Stimulated activated CD8-positive, alpha-beta memory T cell treated with anti-CD3 and anti-CD28 coated beads, Interleukin-7, amount 100 ng/mL, for 48 hours (primary cell): ENCODE results near the gene ZP2.
"Not testable (repeated sequence)": the region's sequence is repeated elsewhere in the genome, so short reads cannot be mapped to it uniquely, and the experiment has no call there.

Source experiments
- DNase-seq, 2 donors: peaks; one replicate each; pipeline ENCODE4 v3.0.0-alpha.2; 2020; ENCODE audit warnings: low read depth in 1 of 2; ENCODE audit errors: extremely low read depth in 1 of 2

ZP2 gene

DNA sequence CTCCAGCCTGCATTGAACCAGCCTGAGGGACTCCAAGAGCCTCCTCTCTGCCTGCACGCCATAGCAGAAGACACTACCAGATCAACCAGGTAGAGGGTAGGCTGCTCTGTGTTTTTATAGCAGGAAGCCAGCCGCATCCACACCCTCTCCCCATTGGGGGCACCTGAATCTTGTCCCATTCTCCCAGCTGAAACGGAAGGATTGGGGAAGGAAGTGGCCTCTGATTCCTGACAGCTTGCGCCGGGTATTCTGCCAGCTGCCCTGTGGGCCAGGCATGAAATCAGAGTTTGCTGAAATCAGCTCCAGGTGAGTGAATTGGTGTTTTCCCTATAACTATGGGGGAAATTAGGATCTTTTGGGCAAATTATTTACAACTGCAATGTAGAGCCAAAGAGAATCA is at the start of gene ZP2:
ZP2 (minus strand) TSS at position 89 of the 400 bp plus-strand sequence; CDS start at position 62, 27 bp downstream.
- no peak for DNase-seq

DNA sequence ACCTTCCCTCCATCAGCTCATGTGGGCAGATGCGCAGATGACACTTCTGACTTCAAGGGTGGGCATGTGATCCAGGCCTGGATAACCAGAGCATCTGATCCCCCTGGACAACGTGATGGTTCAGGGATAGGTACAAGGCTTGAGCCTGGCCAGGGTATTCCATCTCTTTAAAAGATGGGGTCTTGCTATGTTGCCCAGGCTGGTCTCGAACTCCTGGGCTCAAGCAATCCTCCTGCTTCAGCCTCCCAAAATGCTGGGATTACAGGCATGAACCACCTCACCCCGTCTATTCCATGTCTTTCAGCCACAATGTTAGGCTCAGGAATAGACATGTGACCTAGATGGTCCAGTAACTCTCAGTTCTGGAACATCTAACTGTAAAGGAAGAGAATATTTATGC is 45.9 kb upstream of the ZP2 start:
- no peak for DNase-seq

DNA sequence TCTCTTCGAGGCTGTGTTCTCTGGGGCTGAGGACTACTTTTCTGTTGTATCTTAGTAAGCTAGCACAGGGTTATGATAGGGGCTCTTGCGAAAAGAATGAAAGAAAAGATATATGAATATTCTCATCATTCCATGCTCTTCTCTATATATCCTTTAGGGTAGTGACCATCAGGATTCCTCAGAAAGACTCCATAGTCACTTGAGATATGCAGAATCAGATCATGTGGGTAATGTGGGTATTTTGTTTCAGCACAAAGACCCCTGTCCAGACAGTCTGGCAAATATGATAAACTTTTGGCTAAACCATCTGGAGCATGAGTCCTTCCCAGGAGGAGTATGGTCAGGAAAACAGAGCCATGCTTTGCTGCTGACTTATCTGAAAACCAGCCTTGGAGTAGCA is 45.3 kb upstream of the ZP2 start:
- no peak for DNase-seq

DNA sequence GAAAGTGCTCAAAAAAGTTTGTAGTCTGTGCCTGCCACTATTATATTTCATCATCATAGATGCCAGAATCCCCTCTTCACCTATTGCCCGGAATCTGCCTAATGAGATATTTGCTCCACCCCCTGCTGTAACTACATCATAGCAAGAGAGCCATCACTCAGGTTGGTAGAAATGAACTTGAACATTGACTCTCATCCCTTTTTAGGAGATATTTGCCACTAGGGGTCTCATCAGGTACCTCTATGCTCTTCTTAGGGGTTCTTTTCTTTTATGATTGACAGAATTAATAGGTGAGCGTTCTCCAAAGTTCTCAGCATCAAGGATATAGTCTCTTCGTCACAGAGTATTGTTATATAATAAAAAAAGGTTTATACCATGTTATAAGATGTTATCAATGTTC is 42.1 kb upstream of the ZP2 start:
- DNase-seq, result no peak

DNA sequence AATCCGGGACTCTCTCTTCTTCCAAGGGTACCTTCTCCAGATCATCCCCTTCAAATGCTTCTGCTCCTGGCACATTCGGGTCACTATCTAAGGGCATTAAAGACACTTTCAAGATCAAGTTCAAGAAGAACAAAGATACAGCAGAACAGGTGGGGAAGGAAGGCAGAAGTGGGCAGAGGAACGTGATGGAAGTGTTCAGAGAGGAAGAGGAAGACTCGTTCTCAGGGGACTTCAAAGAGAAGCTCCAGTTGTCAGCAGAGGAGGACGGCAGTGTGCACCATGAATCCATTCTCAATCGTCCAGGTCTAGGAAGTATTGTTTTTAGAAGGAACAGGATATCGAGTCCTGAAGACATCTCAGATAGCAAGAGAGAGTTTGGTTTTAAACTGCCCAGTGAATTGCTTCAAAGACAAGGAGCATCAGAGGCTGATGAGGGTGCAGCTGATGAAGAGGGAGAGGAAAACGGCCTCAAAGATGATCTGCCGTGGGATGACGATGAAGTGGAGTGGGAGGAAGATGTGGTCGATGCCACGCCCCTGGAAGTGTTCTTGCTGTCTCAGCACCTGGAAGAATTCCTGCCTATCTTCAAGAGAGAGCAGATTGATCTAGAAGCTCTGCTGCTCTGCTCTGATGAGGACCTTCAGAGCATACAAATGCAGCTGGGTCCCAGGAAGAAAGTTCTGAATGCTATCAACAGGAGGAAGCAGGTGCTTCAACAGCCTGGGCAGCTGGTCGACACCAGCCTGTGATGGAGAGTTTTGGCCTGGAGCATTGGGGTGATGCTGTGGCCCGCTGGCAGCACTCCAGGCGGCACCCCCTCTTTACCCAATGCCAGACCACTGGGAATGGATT is 38.9 kb upstream of the ZP2 start:
- no peak for DNase-seq

DNA sequence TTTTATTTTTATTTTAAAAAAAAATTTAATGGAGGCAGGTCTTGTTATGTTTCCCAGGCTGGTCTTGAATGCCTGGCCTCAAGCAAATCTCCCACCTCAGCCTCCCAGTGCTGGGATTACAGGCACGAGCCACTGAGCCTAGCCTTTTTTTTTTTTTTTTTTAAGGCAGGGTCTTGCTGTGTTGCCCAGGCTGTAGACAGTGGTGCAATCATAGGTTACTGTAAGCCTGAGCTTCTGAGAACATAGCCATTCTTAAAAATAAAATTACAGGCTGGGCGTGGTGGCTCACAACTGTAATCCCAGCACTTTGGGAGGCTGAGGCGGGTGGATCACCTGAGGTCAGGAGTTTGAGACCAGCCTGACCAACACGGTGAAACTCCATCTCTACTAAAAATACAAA is 36.8 kb upstream of the ZP2 start:
- DNase-seq, result not testable (repeated sequence)

DNA sequence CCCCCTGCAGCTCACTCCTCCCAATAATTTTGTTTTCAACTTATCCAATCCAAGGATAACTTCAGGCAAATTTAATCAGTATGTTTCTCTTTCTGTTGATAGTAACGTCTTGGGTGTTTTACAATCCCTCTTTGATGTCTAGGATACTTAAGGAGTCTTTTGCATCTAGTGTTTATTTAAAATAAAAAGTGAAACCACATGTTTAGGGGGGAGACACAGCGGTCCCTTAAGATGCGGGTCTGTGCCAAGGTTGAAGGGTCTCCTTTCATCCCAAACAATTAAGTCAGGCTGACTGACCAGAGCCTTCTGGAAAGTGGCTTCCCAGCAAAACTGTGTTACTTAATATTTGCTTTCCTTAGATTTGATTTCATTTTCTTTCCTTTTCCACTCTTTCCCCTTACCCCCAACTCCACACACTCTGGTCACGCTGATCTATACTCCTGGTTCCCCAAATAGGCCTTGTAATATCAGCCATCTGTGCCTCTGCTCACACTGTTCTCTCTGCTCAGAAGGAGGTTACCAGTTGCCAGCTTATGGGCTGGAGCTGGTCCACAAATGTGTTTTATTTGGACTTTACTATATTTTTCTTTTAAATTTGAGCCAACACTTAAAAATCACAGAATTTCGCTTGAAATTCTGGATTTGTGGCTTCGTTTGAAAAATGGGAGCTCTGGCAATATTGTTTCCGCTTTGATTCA is 33.3 kb upstream of the ZP2 start:
- DNase-seq, result no peak

DNA sequence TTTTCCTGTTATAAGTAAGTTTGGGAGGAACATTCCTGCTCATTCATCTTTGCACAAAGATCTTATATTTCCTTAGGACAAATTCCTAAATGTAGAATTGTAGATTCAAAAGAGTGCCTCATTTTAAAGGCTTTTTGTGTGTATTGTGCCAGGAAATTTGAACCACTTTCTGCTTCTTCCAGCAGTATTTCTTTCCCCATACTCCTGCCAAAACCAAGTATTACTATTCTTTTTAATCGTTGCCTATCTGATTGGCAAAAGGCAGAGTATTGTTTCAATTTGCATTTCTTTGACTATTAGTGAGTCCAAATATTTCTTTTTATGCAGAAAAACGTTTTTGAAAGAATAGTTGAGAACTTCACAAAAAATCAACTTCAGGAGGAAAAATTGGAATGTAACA is 31.4 kb upstream of the ZP2 start:
- DNase-seq, result no peak

DNA sequence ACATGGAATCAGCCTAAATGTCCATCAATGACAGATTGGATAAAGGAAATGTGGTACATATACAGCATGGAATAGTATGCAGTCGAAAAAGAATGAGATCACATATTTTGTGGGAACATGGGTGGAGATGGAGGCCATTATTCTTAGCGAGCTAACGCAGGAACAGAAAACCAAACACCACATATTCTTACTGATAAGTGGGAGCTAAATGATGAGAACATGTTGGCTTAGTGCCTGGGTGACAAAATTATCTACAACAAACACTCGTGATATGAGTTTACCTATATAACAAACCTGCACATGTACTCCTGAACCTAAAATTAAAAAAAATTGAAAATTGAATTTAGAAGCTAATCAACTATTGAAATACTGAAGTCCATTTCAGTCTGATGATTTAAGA is 28.3 kb upstream of the ZP2 start:
- DNase-seq, result no peak

DNA sequence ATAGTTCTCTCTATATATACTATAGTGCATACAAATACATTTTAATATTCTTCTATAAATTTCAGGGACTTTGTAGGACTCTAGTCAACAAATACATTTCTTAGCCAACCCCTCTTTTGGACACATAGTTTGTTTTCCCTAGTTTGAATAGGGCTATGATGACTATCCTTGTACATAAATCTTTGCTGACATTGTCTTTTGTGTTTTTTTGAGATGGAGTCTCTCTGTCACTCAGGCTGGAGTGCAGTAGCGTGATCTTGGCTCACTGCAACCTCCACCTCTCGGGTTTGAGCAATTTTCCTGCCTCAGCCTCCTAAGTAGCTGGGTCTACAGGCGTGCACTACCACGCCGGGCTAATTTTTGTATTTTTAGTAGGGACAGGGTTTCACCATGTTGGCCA is 25.5 kb upstream of the ZP2 start:
- no peak for DNase-seq

DNA sequence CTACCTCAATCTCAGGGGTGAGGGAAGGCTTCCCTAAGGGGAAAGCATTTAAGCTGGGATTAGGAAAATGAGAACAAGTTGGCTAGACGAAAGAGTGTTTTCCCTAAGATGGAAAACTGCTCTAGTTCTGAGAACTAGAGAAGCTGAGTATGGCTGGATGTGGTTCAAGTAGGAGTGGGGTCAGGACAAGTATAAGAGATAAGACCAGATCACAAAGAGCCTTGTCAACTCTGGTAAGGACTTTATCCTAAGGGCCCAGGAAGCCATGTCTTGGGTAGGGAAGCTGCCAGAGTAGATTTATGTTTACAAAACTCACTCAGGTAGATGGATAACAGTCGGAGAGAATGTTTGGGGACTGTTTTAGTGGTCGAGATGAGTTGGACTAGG is 23.8 kb upstream of the ZP2 start:
- DNase-seq, result no peak

DNA sequence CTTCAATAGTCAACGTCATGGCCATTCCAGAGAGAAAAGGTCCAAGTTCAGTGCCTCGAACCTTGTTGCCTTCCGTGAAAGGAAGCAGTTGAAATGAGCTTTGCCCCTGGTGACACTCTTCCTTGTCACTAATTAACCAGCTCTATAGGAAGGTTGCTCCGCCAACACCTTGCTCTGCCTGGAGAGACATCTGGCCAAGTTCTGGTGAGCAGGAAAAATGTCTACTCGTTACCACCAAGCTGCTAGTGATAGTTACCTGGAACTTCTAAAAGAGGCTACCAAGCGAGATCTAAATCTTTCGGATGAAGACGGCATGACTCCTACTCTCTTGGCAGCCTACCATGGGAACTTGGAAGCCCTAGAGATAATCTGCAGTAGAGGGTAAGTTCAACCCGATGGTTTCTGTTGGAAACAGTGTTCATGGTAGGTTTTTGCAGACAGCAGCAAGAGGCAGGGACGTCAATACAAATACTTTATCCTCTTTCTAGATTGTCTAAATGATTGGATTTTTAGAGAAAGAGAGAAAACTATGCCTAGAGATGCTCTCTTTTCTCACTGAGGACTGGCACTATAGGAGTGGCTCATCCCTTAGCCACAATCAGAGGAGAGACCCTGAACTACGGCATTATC is 22.3 kb upstream of the ZP2 start, which contains the start of gene ANKS4B:
ANKS4B (plus strand) TSS at position 179 of the 630 bp plus-strand sequence; CDS start at position 218, 39 bp downstream.
- no peak for DNase-seq

DNA sequence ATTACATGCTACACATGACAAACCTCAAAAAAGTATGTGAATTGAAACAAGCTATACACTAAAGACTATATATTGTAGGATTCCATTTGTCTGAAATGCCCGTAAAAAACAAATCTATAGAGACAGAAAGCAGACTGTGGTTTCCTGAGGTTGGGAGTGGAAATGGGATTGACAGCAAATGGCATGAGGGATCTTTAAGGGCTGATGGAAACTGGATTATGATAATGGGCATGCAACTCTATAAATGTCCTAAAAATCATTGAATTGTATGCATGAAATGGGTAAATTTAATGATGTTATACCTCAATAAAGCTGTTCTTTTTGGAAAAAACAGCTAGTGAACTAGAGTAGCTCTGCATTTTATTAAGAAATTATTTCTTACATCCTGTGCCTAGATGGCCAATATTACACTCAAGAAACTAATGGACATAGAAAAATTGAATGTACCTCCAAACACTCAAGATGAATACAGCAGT is 21.7 kb upstream of the ZP2 start:
- DNase-seq, result no peak

DNA sequence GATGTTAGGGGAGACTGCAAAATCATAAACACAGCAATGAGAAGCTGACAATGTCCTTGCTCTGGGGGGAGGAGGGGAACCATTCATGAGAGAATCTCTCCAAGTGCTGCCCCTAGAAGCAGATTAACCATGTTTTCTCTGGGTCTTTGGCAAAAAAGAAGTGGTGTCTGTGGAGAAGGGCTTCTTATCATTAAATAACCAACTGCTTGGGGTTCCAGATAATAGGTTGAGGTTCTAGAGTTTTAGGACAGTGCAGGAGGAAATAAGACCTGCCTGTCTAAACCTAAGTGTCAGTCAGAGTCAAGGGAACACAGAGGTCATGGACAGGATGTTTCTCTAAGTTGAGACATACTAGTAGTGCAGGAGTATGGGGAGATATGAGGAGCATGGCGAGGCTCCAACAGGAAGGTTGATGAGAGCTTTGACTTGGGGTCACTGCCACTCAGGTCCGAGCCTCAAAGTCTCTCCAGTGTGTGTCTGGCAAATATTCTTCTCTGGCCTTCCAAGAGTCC is 17.0 kb upstream of the ZP2 start:
- no peak for DNase-seq

DNA sequence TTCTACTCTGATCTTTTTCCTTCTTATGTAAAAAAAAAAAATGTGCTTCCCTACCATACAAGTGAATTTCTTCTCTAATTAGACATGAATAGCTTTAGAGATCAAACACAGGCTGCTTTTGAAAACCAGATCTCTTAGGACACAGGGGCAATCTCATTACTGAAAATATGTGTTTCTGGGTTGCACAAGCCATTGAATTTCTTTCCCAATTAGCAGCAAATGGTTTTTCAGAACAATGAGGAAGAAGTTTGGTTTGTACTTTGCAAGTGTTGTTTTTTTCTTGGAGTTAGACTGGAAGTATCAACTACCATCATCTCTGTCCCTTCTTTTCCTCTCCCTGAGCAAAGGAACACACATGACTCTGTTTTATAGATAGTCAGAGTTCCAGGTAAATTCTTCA is 16.5 kb upstream of the ZP2 start:
- DNase-seq, result no peak

DNA sequence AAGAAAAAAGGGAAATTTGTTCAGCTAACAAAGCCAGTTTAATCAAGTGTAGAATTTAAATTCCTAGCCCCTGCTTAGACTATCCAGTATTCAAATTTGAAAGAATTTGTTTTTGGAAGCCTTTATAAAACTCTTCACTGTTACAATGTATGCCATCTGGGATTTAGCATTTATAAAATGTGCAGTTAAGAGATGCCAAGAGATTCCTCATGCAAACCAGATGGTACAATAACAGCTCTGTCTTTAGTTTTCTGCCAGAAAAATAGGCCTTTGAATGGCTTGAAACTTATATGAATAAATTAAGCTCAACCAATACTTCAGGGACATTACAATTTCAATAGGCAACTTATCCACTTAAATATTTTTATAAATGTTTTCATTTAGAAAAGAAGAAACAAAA is 15.4 kb upstream of the ZP2 start:
- no peak for DNase-seq

DNA sequence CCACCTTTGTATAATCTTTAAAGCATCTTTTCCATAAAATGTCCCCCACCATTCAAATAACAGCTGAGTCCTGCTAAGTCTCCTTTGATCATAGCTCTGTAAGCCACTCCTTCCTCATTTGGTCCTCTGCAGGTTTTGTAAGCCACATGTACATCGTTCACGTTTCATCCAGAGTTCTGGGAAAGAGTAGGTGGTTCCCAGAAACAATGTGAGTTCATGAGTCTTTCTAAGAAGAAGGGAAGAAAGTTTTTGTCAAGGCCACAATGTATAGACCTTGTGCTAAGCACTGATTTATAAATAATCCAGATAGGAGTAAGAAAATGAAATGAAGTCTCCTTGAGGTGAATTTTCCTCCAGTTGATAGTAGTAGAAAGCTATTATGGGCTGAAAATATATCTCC is 13.4 kb upstream of the ZP2 start:
- no peak for DNase-seq

DNA sequence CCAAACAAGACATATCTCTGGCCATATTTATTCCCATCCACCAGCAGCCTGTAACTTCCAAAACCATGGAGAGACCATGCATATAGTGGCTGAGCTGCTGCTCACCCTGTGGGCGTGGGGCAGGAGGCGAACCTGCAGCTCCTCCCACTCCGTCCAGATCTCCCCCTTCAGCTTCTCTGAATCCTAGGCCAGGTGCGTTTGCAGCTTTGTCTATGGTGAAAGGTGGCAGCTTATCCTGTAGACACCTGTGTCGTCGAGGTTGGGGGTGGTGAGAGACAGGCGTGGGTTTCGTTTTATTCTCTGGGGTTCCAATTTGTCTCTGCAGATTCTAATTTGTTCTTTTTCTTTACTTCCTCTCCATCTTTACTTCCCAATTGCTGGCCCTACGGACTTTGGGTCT is 12.4 kb upstream of the ZP2 start:
- no peak for DNase-seq

DNA sequence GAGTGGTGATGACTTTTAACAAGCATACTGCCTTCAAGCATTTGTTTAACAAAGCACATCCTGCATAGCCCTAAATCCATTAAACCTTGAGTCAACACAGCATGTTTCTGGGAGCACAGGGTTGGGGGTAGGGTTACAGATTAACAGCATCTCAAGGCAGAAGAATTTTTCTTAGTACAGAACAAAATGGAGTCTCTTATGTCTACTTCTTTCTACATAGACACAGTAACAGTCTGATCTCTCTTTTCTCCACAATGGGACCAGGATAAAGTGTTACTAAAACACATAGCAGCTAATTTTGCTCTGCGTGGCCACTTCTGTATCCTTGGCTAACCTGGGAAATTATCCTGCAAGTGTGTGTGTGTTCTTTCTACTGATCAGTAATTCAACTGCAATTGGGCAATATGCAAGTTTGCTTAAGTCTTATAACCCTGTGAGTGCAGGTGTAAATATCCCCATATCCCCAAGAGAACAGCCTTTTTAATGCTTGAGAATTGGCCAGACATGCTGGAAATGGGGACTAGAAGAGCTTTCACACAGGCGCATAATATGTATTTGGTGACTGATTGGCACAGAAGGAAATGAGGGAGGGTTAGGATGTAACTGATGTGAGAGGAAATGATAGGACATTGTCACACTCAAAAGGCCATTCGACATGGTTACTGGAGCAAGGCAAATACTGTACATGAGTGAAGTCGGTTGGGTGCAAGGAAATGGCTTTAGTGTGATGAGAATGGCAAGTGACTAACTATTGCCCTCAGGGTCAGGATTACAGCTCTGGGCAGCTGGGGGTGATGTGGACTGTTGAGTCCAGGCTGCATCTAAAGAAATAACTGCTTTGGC is 11.3 kb upstream of the ZP2 start:
- DNase-seq, result no peak

DNA sequence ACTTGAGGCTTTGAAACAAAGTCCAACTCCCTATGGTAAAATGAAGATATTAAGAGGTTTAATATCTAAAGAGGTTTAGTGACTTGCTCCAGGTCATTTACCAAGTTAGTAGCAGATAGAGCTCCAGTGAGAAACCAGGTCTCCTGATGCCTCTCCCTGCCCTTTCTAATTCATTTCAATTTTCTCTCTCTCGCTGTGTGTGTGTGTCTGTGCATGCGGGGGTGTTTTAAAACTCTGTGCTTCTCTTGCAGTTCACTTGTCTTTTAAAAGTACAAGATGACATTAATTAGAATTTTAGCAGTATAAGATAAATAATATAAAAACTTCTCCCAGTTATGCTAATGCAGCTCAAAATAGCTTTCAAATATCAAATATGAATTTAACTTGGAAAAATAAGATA is 8.2 kb upstream of the ZP2 start:
- no peak for DNase-seq

DNA sequence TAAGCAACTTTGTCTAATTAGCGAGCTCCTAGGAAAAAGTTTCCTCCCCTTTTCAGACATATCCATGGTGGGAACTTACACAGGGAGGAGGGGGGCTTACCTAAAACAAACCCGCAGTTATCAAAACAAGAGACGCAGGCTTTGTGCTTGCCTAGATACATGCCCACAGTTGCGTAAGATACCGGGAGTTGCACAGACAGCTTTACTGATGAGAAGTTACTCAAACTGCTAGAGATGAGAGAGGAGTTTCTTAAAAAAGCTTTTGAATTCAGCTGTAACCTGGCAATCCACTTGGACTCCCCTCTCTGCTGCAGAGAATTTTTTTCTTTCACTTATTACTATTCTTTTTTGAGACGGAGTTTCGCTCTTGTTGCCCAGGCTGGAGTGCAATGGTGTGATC is 6.8 kb upstream of the ZP2 start:
- no peak for DNase-seq
